ENCODE results near the gene NDUFB11. TPM values are rescaled to one million over a fixed set of nuclear protein-coding genes. Genes with fewer than 3 reads are reported as not detected.

Gene NDUFB11
- 140 to 183 TPM (median 170 TPM) in 5 replicates for total RNA-seq (2022; extraction: Qiagen RNA extraction)

DNA sequence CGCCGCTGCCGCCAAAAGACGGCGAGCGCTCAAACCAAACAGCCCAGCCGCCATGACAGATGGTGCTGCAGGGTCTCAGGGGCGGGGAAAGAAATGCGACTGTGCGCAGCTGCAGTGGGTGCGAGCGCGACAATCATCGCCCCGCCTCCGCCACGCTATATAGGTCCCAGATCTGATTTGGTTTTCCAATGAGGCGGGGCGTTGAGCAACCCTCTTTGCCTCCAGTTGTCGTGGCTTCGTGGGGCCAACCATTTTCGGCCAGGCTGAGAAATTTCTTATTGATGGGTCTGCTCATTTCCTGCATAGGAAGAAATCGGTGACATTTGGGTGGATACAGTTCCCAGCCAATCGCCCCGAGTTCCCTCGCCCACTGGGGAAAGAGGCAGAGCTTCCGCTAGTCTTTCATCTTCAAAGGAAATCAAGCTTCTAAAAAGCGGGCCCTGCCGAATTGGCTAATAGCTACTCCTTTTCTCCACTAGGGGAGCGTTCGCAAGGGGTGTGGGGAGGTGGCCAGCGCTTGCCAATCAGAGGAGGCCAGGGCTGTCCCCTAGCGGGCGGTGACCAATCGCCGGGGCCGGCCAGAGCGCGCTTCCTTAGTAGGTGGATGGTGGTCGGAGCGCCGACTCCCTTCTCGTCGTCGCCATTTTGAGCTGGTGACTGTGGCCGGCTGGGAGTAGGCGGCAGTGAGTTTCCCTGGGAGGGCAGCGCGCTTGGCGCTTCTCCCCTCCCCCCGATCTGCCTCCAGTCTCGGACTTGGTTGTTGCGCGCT is at the start of gene NDUFB11, which contains the start of gene RBM10:
Gene NDUFB11, minus strand, starts transcription at position 77 of the 769 bp plus-strand sequence. Its CDS starts 23 bp downstream, at position 54.
Gene RBM10, plus strand, starts transcription at position 596 of the 769 bp plus-strand sequence. CDS start 2,261 bp downstream, outside the sequence.

GRCh38 chrX:47193475-47194193 is 49.1 kb upstream of the NDUFB11 start, which contains the start of gene UBA1:
UBA1 (plus strand) TSS chrX:47193829; CDS start chrX:47198803, 4,974 bp downstream.

Other genes starting within 250 kb of the NDUFB11 start
- gene JADE3, start 232.3 kb downstream of the NDUFB11 start, total RNA-seq (2022; extraction: Qiagen RNA extraction), result 10.4 to 14.8 TPM (median 12.2 TPM) in 5 replicates
- 0.09 TPM in 1 of 5 replicates, not detected in the others for gene RGN, start 66.3 kb downstream of the NDUFB11 start, total RNA-seq (2022; extraction: Qiagen RNA extraction)
- gene RBM10, start 519 bp upstream of the NDUFB11 start, total RNA-seq (2022; extraction: Qiagen RNA extraction), result 31.9 to 44.0 TPM (median 42.3 TPM) in 5 replicates
- gene UBA1, start 49.1 kb upstream of the NDUFB11 start, total RNA-seq (2022; extraction: Qiagen RNA extraction), result 170 to 205 TPM (median 196 TPM) in 5 replicates
- gene CDK16, start 74.0 kb upstream of the NDUFB11 start, total RNA-seq (2022; extraction: Qiagen RNA extraction), result 83.7 to 113 TPM (median 109 TPM) in 5 replicates
- gene USP11, start 88.3 kb upstream of the NDUFB11 start, total RNA-seq (2022; extraction: Qiagen RNA extraction), result 47.0 to 53.2 TPM (median 52.4 TPM) in 5 replicates
- 0.05 TPM in 1 of 5 replicates, not detected in the others for gene ZNF157, start 225.9 kb upstream of the NDUFB11 start, total RNA-seq (2022; extraction: Qiagen RNA extraction)